GM12878 (cell line): ENCODE measurements around the gene HNRNPA2B1. TPM values are rescaled to one million over a fixed set of nuclear protein-coding genes. Genes with fewer than 3 reads are reported as not detected.
A peak's percentile ranks its signal among the peaks of the same experiment; 100 is the strongest.

Experiments used
- ATAC-seq: fragments of 200-7000 bp; cut with Tn5 transposase; 3 replicates; pipeline ENCODE4 v1.9.1; 2020; ENCODE audit warnings: mild to moderate bottlenecking, moderate library complexity
- BruUV-seq: library from RNA; stranded (reverse); fragments of 400-500 nt; replicated peaks from 2 replicates; lab custom pipeline; 2021; lab: Mats Ljungman, UMichigan
- CTCF ChIA-PET: fragments of 300-600 bp; sonication (Branson Sonifier 250); formaldehyde crosslinking; extraction: SDS; loops from one replicate; lab custom pipeline; 2021; ENCODE audit warnings: inconsistent platforms; lab: Yijun Ruan, JAX
- POLR2A ChIA-PET: fragments of 350-600 bp; formaldehyde crosslinking; extraction: SDS; loops from one replicate; lab custom pipeline; 2021; ENCODE audit warnings: inconsistent platforms; lab: Charles Lee
- RAD21 ChIA-PET: fragments of 300-600 bp; sonication (Branson Sonifier 250); formaldehyde crosslinking; loops from one replicate; lab custom pipeline; 2023; ENCODE audit warnings: antibody characterized with exemption; ENCODE audit not compliant: unreplicated experiment; lab: Charles Lee
- SMC1A ChIA-PET: fragments of 300-600 bp; sonication (Branson Sonifier 250); formaldehyde crosslinking; loops from one replicate; lab custom pipeline; 2023; ENCODE audit not compliant: unreplicated experiment, uncharacterized antibody; lab: Charles Lee
- DNase-seq: peaks from one replicate; pipeline ENCODE4 v3.0.0-alpha.2; 2011; ENCODE audit warnings: low read depth, low spot score
- FAIRE-seq: peaks from 3 replicates; lab custom pipeline; 2011; peaks lifted over from hg19 to GRCh38; lab: Jason Lieb, UNC
- H2AFZ ChIP-seq: 2 replicates; pipeline ENCODE4 v1.6.0; 2011; ENCODE audit warnings: low read depth, low read length, control low read depth; ENCODE audit not compliant: control insufficient read depth
- H3K27ac ChIP-seq: 2 replicates; pipeline ENCODE4 v1.5.1; 2011; ENCODE audit warnings: control low read depth; ENCODE audit not compliant: control insufficient read depth, insufficient read depth
- H3K27me3 ChIP-seq, 2 experiments: replicated peaks in 1 of 2; 2 replicates each; pipeline versions ENCODE4 v1.6.0 to v1.6.1; 2011; ENCODE audit warnings: low read length in 1 of 2; ENCODE audit not compliant: control insufficient read depth in 2 of 2, insufficient read depth in 2 of 2
- H3K36me3 ChIP-seq, 2 experiments: 2 replicates each; pipeline ENCODE4 v1.5.1; 2011; ENCODE audit warnings: low read length in 1 of 2; ENCODE audit not compliant: control insufficient read depth in 2 of 2, insufficient read depth in 2 of 2
- H3K4me1 ChIP-seq: 2 replicates; pipeline ENCODE4 v1.6.1; 2011; ENCODE audit warnings: mild to moderate bottlenecking, low read length, moderate library complexity, mixed read lengths; ENCODE audit not compliant: control insufficient read depth, insufficient read depth
- H3K4me2 ChIP-seq: 2 replicates; pipeline ENCODE4 v1.6.0; 2011; ENCODE audit warnings: control low read depth; ENCODE audit not compliant: control insufficient read depth, insufficient read depth
- H3K4me3 ChIP-seq: fragments of 200-600 bp; sonication (generic); 2 replicates; pipeline ENCODE4 v1.5.1; 2016
- H3K79me2 ChIP-seq: 2 replicates; pipeline ENCODE4 v1.6.0; 2011; ENCODE audit warnings: low read length; ENCODE audit not compliant: control insufficient read depth, insufficient read depth
- H3K9ac ChIP-seq: 2 replicates; pipeline ENCODE4 v1.8.0; 2011; ENCODE audit warnings: low read length, control low read depth, mixed read lengths; ENCODE audit not compliant: control insufficient read depth, insufficient read depth
- H3K9me3 ChIP-seq: replicated peaks from 3 replicates; pipeline ENCODE4 v1.5.1; 2011; ENCODE audit warnings: mild to moderate bottlenecking, low read length; ENCODE audit not compliant: control insufficient read depth, insufficient read depth
- H4K20me1 ChIP-seq: 2 replicates; pipeline ENCODE4 v1.6.0; 2011; ENCODE audit not compliant: control insufficient read depth, insufficient read depth
- BACH1 ChIP-seq: fragments of 450-650 bp; IDR thresholded peaks from 2 replicates; pipeline ENCODE4 v1.6.1; 2017; ENCODE audit warnings: mild to moderate bottlenecking, borderline replicate concordance
- CEBPB ChIP-seq, 2 experiments: fragments of 150-350 bp in 1 of 2; IDR thresholded peaks; 2 replicates each; pipeline ENCODE4 v1.6.1; 2012 to 2014; ENCODE audit warnings: low read depth in 2 of 2, low read length in 2 of 2, borderline replicate concordance in 1 of 2, inconsistent platforms in 1 of 2
- EZH2 ChIP-seq: IDR thresholded peaks from 2 replicates; pipeline ENCODE4 v1.6.1; 2012; ENCODE audit warnings: low read depth, mild to moderate bottlenecking, control low read depth, inconsistent platforms, low read length, borderline replicate concordance; ENCODE audit not compliant: control insufficient read depth
- IRF4 ChIP-seq: IDR thresholded peaks from 2 replicates; pipeline ENCODE4 v1.6.1; 2011; ENCODE audit warnings: low read depth, low read length
- POLR2AphosphoS5 ChIP-seq: IDR thresholded peaks from 2 replicates; pipeline ENCODE4 v1.6.1; 2011; ENCODE audit warnings: mild to moderate bottlenecking, low read length, inconsistent platforms
- POU2F2 ChIP-seq: IDR thresholded peaks from 3 replicates; pipeline ENCODE4 v1.6.1; 2011; ENCODE audit warnings: low read depth, mild to moderate bottlenecking, low read length, borderline replicate concordance
- SMAD5 ChIP-seq: IDR thresholded peaks from 2 replicates; pipeline ENCODE4 v1.6.1; 2016; ENCODE audit warnings: antibody characterized with exemption, low read depth
- SP1 ChIP-seq: IDR thresholded peaks from one replicate; pipeline ENCODE4 v1.6.1; 2011; ENCODE audit warnings: low read depth, low read length
- SRF ChIP-seq, 2 experiments: IDR thresholded peaks; 2 replicates each; pipeline ENCODE4 v1.6.1; 2011; ENCODE audit warnings: low read depth in 2 of 2, low read length in 2 of 2, mild to moderate bottlenecking in 1 of 2, moderate library complexity in 1 of 2
- STAT3 ChIP-seq: IDR thresholded peaks from 2 replicates; pipeline ENCODE4 v1.6.1; 2011; ENCODE audit warnings: low read depth, low read length, improper control_type of control experiment
- TBL1XR1 ChIP-seq: IDR thresholded peaks from 2 replicates; pipeline ENCODE4 v1.6.1; 2012; ENCODE audit warnings: low read depth, low read length, improper control_type of control experiment
- TCF12 ChIP-seq: IDR thresholded peaks from 2 replicates; pipeline ENCODE4 v1.6.1; 2011; ENCODE audit warnings: low read depth, mild to moderate bottlenecking, low read length
- WGBS: methylation state at CpG from one replicate; pipeline ENCODE4 v1.1.6; 2016; ENCODE audit warnings: low lambda C conversion rate; ENCODE audit not compliant: insufficient replicate concordance, insufficient coverage; ENCODE audit errors: missing lambda C conversion rate; 5-methylcytosine and 5-hydroxymethylcytosine counted together
- in situ Hi-C: fragments of 300-500 bp; cut with MboI; formaldehyde crosslinking; loops from 9 replicates; pipeline ENCODE4 v1.14.3; 2018; ENCODE audit warnings: mixed read lengths
- intact Hi-C: fragments of 100-400 bp; cut with micrococcal nuclease; formaldehyde crosslinking; loops from one replicate; pipeline ENCODE4 v1.14.2; 2022; ENCODE audit not compliant: unreplicated experiment
- polyA plus RNA-seq, 11 experiments: library from polyadenylated mRNA; depleted of rRNA in 4 of 11; unstranded in 6 of 11; stranded (reverse) in 5 of 11; fragments of >200 nt; fragmentation: Nextera tagmentation in 4 of 11; fragmentation: Illumina TruSeq in 1 of 11; extraction: Ambion mirVana in 4 of 11; extraction: Trizol in 1 of 11; gene quantifications; 1 replicate in 1 of 11; 2 replicates in 10 of 11; pipeline versions ENCODE4 v1.2.1 to v1.2.3, GENCODE V29; 2011 to 2016; ENCODE audit warnings: inconsistent platforms in 2 of 11, missing spikeins in 2 of 11, low read depth in 1 of 11
- total RNA-seq, 4 experiments: library from RNA; depleted of rRNA in 3 of 4; stranded (reverse); fragments of >200 nt in 3 of 4; fragmentation: Illumina TruSeq in 1 of 4; extraction: Trizol in 1 of 4; gene quantifications; 2 replicates each; pipeline versions ENCODE4 v1.2.1 to v1.2.3, GENCODE V29; 2013 to 2021
- TF ChIP-seq, protein P1 (sequence below): IDR thresholded peaks from 2 replicates; pipeline ENCODE4 v1.6.1; 2011; ENCODE audit warnings: low read depth, mild to moderate bottlenecking, low read length, moderate library complexity, borderline replicate concordance; ENCODE audit errors: extremely low read depth
- TF ChIP-seq, protein P2 (sequence below): fragments of 450-650 bp; IDR thresholded peaks from 2 replicates; pipeline ENCODE4 v1.6.1; 2017; ENCODE audit warnings: mild to moderate bottlenecking
- TF ChIP-seq, protein P3 (sequence below): IDR thresholded peaks from 2 replicates; pipeline ENCODE4 v1.6.1; 2012; ENCODE audit warnings: low read depth, low read length, improper control_type of control experiment
- TF ChIP-seq, protein P4 (sequence below): fragments of 450-650 bp; IDR thresholded peaks from 2 replicates; pipeline ENCODE4 v1.6.1; 2016; ENCODE audit warnings: mild to moderate bottlenecking
- TF ChIP-seq, protein P5 (sequence below): fragments of 450-650 bp; IDR thresholded peaks from 2 replicates; pipeline ENCODE4 v1.6.1; 2017; ENCODE audit warnings: antibody characterized with exemption, mild to moderate bottlenecking, moderate library complexity

Gene HNRNPA2B1
- total and polyA plus RNA-seq, 10 of the 15 experiments (the other 5 are each of a cell fraction or from before 2014, with no cell fraction given) = 295 to 1,396 (median 932) TPM

DNA sequence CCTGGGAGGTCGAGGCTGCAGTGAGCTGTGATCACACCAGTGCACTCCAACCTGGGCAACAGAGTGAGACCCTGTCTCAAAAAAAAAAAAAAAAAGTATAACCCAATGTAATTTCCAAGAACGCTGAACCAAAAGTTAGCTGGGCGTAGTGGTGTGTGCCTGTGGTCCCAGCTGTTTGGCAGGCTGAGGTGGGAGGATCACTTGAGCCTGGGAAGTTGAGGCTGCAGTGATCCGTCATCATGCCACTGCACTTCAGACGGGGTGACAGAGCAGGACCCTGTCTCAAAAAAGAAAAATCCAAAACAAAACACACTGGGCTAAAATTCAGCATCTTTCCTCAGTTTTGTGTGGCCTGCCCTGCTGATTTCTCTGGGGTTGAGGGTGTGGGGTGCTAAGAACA is 21.1 kb downstream of the HNRNPA2B1 start:
- Histone ChIP-seq H3K36me3 (peaks cover 0 to 6% of the 10 kb centered on the region in 2 experiments; a peak in 2 of 4 replicates), H3K27me3 (no peaks in the 10 kb centered on the region), H3K9ac (no peak overlapping the region), H3K4me3 (no peak overlapping the region), H4K20me1 (no peaks in the 10 kb centered on the region), H3K4me2 (no peak overlapping the region), H3K4me1 (no peaks in the 10 kb centered on the region), H2AFZ (no peak overlapping the region), H3K9me3 (no peaks in the 10 kb centered on the region), H3K27ac (no peak overlapping the region), H3K79me2 (no peaks in the 10 kb centered on the region)
- intact Hi-C loops = no loop called here
- FAIRE-seq (no peak), DNase-seq (no peak), ATAC-seq (peak; percentile 1; the same call in 1 of the 3 replicates)
- 80% methylated on average over 5 of the region's 5 CpGs for WGBS
- ChIA-PET POLR2A (interaction anchor here (0.6 to 4.7 kb wide), 5 partner anchors 9 to 75 kb away, joined by 4 to 25 read pairs (median 7); no protein-coding TSS in a partner anchor), SMC1A (interaction anchor here (1.0 to 3.3 kb wide), 6 partner anchors 13 to 287 kb away, joined by 3 to 17 read pairs (median 8); no protein-coding TSS in a partner anchor), RAD21 (interaction anchor here (0.9 to 1.0 kb wide), 2 partner anchors 27 to 186 kb away, joined by 3 to 4 read pairs; partner anchors contain the start of gene NFE2L3), CTCF (interaction anchor here (1.5 to 5.7 kb wide), 2 partner anchors 10 to 88 kb away, joined by 8 to 25 read pairs; no protein-coding TSS in a partner anchor)
- in situ Hi-C loops = no loop called here
- TF ChIP-seq SP1 (no peak), TCF12 (no peak), STAT3 (no peak), EZH2 (no peak), POLR2AphosphoS5 (no peak), BACH1 (no peak), TBL1XR1 (no peak), SRF (IDR thresholded peaks at IDR 0.05; ENCODE audit: low read depth in 2 of 2, low read length in 2 of 2) (no peak), SMAD5 (no peak), IRF4 (no peak), CEBPB (IDR thresholded peaks at IDR 0.05; ENCODE audit: borderline replicate concordance in 1 of 2, low read depth in 2 of 2, low read length in 2 of 2) (no peak), POU2F2 (no peak)
- TF ChIP-seq, protein P1, sequence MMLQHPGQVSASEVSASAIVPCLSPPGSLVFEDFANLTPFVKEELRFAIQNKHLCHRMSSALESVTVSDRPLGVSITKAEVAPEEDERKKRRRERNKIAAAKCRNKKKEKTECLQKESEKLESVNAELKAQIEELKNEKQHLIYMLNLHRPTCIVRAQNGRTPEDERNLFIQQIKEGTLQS = no peak
- TF ChIP-seq, protein P2, sequence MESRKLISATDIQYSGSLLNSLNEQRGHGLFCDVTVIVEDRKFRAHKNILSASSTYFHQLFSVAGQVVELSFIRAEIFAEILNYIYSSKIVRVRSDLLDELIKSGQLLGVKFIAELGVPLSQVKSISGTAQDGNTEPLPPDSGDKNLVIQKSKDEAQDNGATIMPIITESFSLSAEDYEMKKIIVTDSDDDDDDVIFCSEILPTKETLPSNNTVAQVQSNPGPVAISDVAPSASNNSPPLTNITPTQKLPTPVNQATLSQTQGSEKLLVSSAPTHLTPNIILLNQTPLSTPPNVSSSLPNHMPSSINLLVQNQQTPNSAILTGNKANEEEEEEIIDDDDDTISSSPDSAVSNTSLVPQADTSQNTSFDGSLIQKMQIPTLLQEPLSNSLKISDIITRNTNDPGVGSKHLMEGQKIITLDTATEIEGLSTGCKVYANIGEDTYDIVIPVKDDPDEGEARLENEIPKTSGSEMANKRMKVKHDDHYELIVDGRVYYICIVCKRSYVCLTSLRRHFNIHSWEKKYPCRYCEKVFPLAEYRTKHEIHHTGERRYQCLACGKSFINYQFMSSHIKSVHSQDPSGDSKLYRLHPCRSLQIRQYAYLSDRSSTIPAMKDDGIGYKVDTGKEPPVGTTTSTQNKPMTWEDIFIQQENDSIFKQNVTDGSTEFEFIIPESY = no peak
- TF ChIP-seq, protein P3, sequence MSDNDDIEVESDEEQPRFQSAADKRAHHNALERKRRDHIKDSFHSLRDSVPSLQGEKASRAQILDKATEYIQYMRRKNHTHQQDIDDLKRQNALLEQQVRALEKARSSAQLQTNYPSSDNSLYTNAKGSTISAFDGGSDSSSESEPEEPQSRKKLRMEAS = no peak
- TF ChIP-seq, protein P4, sequence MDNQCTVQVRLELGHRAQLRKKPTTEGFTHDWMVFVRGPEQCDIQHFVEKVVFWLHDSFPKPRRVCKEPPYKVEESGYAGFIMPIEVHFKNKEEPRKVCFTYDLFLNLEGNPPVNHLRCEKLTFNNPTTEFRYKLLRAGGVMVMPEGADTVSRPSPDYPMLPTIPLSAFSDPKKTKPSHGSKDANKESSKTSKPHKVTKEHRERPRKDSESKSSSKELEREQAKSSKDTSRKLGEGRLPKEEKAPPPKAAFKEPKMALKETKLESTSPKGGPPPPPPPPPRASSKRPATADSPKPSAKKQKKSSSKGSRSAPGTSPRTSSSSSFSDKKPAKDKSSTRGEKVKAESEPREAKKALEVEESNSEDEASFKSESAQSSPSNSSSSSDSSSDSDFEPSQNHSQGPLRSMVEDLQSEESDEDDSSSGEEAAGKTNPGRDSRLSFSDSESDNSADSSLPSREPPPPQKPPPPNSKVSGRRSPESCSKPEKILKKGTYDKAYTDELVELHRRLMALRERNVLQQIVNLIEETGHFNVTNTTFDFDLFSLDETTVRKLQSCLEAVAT = no peak
- TF ChIP-seq, protein P5, sequence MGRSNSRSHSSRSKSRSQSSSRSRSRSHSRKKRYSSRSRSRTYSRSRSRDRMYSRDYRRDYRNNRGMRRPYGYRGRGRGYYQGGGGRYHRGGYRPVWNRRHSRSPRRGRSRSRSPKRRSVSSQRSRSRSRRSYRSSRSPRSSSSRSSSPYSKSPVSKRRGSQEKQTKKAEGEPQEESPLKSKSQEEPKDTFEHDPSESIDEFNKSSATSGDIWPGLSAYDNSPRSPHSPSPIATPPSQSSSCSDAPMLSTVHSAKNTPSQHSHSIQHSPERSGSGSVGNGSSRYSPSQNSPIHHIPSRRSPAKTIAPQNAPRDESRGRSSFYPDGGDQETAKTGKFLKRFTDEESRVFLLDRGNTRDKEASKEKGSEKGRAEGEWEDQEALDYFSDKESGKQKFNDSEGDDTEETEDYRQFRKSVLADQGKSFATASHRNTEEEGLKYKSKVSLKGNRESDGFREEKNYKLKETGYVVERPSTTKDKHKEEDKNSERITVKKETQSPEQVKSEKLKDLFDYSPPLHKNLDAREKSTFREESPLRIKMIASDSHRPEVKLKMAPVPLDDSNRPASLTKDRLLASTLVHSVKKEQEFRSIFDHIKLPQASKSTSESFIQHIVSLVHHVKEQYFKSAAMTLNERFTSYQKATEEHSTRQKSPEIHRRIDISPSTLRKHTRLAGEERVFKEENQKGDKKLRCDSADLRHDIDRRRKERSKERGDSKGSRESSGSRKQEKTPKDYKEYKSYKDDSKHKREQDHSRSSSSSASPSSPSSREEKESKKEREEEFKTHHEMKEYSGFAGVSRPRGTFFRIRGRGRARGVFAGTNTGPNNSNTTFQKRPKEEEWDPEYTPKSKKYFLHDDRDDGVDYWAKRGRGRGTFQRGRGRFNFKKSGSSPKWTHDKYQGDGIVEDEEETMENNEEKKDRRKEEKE = no peak
- BruUV-seq = no TSS peak
